K562 (cell line): ENCODE measurements around the gene ACOX2. TPM values are rescaled to one million over a fixed set of nuclear protein-coding genes. Genes with fewer than 3 reads are reported as not detected.

Source experiments
- GABPB2 ChIP-seq: fragments of 250-450 bp; sonication (Bioruptor Pico); conservative IDR thresholded peaks from 2 replicates; pipeline ENCODE4 v1.5.1; 2021; ENCODE audit warnings: mild to moderate bottlenecking
- HCFC1 ChIP-seq: IDR thresholded peaks from 2 replicates; pipeline ENCODE4 v1.6.1; 2012; ENCODE audit warnings: low read depth, low read length, improper control_type of control experiment
- MAFK ChIP-seq: IDR thresholded peaks from 2 replicates; pipeline ENCODE4 v1.6.1; 2011; ENCODE audit warnings: low read length, improper control_type of control experiment
- PCBP1 ChIP-seq: fragments of 200-400 bp; formaldehyde crosslinking; IDR thresholded peaks from 2 replicates; pipeline ENCODE4 v1.6.1; 2018; ENCODE audit warnings: mild to moderate bottlenecking, low read depth, low read length; ENCODE audit not compliant: poor library complexity, severe bottlenecking
- SMAD1 ChIP-seq: fragments of 150-350 bp; IDR thresholded peaks from 2 replicates; pipeline ENCODE4 v1.6.1; 2014; ENCODE audit warnings: low read length, low read depth; ENCODE audit not compliant: partially characterized antibody
- SRF ChIP-seq, 2 experiments: fragments of 250-450, 450-650 bp in 1 of 2; sonication (Bioruptor Pico) in 1 of 2; sonication (generic) in 1 of 2; formaldehyde crosslinking; IDR thresholded peaks; 2 replicates each; pipeline versions ENCODE4 v1.5.0 to v1.5.1; 2020 to 2022; ENCODE audit warnings: mild to moderate bottlenecking in 1 of 2, missing genetic modification reagents in 1 of 2
- ZNF740 ChIP-seq, 3 experiments: fragments of 200-800 bp in 1 of 3; sonication (Bioruptor generic) in 1 of 3; sonication (generic) in 1 of 3; formaldehyde crosslinking in 1 of 3; IDR thresholded peaks; 2 replicates each; pipeline versions ENCODE4 v1.6.1 to v1.8.0; 2016 to 2022; ENCODE audit warnings: mild to moderate bottlenecking in 2 of 3, missing compliant biosample characterization in 2 of 3, missing genetic modification characterization in 2 of 3, missing genetic modification reagents in 1 of 3
- polyA plus RNA-seq, 8 experiments: library from polyadenylated mRNA; depleted of rRNA in 4 of 8; stranded (reverse) in 5 of 8; unstranded in 3 of 8; fragments of >200 nt; fragmentation: Nextera tagmentation in 2 of 8; fragmentation: Illumina TruSeq in 1 of 8; extraction: Ambion mirVana in 2 of 8; extraction: Trizol in 1 of 8; gene quantifications; 2 replicates each; pipeline versions ENCODE4 v1.2.1 to v1.2.3, GENCODE V29; 2011 to 2014; ENCODE audit warnings: inconsistent platforms in 1 of 8, missing spikeins in 1 of 8
- total RNA-seq, 7 experiments: library from RNA; depleted of rRNA in 6 of 7; stranded (reverse); fragments of >200 nt in 6 of 7; fragmentation: Illumina TruSeq in 2 of 7; extraction: Trizol in 2 of 7; gene quantifications; 2 replicates each; pipeline versions ENCODE4 v1.2.1 to v1.2.3, GENCODE V29; 2011 to 2021; ENCODE audit warnings: low replicate concordance in 1 of 7
- TF ChIP-seq, protein P1 (sequence below): fragments of 200-600 bp; sonication (generic); IDR thresholded peaks from one replicate; pipeline ENCODE4 v1.6.1; 2012; ENCODE audit warnings: mild to moderate bottlenecking, low read depth, low read length, inconsistent platforms
- TF ChIP-seq, protein P2 (sequence below): fragments of 450-650 bp; formaldehyde crosslinking; IDR thresholded peaks from 2 replicates; pipeline ENCODE4 v1.4.0; 2020; ENCODE audit warnings: mild to moderate bottlenecking, moderate library complexity
- TF ChIP-seq, protein P3 (sequence below): fragments of 450-650 bp; IDR thresholded peaks from 2 replicates; pipeline ENCODE4 v1.6.1; 2018; ENCODE audit warnings: mild to moderate bottlenecking, low read depth; ENCODE audit not compliant: partially characterized antibody

The ACOX2 gene
- total and polyA plus RNA-seq, 9 of the 15 experiments (the other 6 are each of a cell fraction or from before 2014, with no cell fraction given), result 0.15 TPM; not detected in 8

DNA sequence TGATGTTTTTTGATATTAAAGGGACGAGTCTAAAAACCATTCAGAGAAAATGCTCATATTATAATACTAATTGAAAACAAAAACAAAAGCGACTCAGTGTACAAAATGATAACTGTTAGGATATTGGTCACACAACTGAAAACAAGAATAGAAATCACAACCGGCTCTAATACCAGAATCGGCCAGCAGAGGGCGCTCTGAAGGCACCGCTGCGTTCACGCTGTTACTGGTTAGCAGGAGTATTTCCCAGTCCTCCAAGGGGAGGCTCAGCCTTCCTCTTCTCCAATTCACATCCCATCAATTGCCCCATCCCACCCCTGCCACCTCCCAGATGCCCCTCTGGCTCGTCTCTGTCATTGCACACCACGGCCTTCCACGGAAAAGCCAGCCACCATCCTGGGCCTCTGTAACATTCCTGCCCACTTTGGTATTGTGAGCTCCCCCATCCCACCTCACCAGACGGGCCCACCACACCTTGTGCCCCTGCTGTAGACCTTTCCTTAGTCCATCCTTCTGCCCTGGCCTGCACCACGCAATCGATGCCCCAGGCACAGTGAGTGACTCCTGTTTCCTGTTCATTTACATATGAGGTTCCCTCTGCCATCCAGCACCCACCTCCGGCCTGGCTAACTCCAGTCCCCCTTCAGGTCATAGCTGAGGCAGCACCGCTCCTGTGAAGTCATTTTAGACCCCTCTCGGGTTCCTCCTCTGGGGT lies 31.7 kb upstream of the ACOX2 start (continued):
- TF ChIP-seq, protein P1, sequence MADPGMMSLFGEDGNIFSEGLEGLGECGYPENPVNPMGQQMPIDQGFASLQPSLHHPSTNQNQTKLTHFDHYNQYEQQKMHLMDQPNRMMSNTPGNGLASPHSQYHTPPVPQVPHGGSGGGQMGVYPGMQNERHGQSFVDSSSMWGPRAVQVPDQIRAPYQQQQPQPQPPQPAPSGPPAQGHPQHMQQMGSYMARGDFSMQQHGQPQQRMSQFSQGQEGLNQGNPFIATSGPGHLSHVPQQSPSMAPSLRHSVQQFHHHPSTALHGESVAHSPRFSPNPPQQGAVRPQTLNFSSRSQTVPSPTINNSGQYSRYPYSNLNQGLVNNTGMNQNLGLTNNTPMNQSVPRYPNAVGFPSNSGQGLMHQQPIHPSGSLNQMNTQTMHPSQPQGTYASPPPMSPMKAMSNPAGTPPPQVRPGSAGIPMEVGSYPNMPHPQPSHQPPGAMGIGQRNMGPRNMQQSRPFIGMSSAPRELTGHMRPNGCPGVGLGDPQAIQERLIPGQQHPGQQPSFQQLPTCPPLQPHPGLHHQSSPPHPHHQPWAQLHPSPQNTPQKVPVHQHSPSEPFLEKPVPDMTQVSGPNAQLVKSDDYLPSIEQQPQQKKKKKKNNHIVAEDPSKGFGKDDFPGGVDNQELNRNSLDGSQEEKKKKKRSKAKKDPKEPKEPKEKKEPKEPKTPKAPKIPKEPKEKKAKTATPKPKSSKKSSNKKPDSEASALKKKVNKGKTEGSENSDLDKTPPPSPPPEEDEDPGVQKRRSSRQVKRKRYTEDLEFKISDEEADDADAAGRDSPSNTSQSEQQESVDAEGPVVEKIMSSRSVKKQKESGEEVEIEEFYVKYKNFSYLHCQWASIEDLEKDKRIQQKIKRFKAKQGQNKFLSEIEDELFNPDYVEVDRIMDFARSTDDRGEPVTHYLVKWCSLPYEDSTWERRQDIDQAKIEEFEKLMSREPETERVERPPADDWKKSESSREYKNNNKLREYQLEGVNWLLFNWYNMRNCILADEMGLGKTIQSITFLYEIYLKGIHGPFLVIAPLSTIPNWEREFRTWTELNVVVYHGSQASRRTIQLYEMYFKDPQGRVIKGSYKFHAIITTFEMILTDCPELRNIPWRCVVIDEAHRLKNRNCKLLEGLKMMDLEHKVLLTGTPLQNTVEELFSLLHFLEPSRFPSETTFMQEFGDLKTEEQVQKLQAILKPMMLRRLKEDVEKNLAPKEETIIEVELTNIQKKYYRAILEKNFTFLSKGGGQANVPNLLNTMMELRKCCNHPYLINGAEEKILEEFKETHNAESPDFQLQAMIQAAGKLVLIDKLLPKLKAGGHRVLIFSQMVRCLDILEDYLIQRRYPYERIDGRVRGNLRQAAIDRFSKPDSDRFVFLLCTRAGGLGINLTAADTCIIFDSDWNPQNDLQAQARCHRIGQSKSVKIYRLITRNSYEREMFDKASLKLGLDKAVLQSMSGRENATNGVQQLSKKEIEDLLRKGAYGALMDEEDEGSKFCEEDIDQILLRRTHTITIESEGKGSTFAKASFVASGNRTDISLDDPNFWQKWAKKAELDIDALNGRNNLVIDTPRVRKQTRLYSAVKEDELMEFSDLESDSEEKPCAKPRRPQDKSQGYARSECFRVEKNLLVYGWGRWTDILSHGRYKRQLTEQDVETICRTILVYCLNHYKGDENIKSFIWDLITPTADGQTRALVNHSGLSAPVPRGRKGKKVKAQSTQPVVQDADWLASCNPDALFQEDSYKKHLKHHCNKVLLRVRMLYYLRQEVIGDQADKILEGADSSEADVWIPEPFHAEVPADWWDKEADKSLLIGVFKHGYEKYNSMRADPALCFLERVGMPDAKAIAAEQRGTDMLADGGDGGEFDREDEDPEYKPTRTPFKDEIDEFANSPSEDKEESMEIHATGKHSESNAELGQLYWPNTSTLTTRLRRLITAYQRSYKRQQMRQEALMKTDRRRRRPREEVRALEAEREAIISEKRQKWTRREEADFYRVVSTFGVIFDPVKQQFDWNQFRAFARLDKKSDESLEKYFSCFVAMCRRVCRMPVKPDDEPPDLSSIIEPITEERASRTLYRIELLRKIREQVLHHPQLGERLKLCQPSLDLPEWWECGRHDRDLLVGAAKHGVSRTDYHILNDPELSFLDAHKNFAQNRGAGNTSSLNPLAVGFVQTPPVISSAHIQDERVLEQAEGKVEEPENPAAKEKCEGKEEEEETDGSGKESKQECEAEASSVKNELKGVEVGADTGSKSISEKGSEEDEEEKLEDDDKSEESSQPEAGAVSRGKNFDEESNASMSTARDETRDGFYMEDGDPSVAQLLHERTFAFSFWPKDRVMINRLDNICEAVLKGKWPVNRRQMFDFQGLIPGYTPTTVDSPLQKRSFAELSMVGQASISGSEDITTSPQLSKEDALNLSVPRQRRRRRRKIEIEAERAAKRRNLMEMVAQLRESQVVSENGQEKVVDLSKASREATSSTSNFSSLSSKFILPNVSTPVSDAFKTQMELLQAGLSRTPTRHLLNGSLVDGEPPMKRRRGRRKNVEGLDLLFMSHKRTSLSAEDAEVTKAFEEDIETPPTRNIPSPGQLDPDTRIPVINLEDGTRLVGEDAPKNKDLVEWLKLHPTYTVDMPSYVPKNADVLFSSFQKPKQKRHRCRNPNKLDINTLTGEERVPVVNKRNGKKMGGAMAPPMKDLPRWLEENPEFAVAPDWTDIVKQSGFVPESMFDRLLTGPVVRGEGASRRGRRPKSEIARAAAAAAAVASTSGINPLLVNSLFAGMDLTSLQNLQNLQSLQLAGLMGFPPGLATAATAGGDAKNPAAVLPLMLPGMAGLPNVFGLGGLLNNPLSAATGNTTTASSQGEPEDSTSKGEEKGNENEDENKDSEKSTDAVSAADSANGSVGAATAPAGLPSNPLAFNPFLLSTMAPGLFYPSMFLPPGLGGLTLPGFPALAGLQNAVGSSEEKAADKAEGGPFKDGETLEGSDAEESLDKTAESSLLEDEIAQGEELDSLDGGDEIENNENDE, result no peak
- TF ChIP-seq ZNF740 (CRISPR knock-in tag; IDR thresholded peaks at IDR 0.05), result no peak
- TF ChIP-seq ZNF740 (tag; IDR thresholded peaks at IDR 0.05), result no peak
- TF ChIP-seq MAFK, result no peak
- TF ChIP-seq, protein P2, sequence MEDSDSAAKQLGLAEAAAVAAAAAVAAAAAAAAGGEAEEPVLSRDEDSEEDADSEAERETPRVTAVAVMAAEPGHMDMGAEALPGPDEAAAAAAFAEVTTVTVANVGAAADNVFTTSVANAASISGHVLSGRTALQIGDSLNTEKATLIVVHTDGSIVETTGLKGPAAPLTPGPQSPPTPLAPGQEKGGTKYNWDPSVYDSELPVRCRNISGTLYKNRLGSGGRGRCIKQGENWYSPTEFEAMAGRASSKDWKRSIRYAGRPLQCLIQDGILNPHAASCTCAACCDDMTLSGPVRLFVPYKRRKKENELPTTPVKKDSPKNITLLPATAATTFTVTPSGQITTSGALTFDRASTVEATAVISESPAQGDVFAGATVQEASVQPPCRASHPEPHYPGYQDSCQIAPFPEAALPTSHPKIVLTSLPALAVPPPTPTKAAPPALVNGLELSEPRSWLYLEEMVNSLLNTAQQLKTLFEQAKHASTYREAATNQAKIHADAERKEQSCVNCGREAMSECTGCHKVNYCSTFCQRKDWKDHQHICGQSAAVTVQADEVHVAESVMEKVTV (CRISPR knock-in tag), result peak; percentile 26; the same call in 1 of the 2 replicates
- TF ChIP-seq SRF (CRISPR knock-in tag; IDR thresholded peaks at IDR 0.05), result no peak
- no peak for TF ChIP-seq SMAD1
- no peak for TF ChIP-seq GABPB2 (CRISPR knock-in tag)
- TF ChIP-seq HCFC1, result no peak
- no peak for TF ChIP-seq PCBP1
- TF ChIP-seq, protein P3, sequence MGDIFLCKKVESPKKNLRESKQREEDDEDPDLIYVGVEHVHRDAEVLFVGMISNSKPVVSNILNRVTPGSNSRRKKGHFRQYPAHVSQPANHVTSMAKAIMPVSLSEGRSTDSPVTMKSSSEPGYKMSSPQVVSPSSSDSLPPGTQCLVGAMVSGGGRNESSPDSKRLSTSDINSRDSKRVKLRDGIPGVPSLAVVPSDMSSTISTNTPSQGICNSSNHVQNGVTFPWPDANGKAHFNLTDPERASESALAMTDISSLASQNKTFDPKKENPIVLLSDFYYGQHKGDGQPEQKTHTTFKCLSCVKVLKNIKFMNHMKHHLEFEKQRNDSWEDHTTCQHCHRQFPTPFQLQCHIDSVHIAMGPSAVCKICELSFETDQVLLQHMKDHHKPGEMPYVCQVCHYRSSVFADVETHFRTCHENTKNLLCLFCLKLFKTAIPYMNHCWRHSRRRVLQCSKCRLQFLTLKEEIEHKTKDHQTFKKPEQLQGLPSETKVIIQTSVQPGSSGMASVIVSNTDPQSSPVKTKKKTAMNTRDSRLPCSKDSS, result no peak
